DOHH2 (cell line): Measurements from ENCODE around the gene EFL1.

Experiments used
- EZH2phosphoT487 ChIP-seq: fragments of 200-600 bp; sonication (generic); IDR thresholded peaks from 2 replicates; pipeline ENCODE4 v1.6.1; 2017; ENCODE audit warnings: borderline replicate concordance, mild to moderate bottlenecking, antibody characterized with exemption, low read length, moderate library complexity, mixed read lengths
- TF ChIP-seq, protein P1 (sequence below): fragments of 200-600 bp; sonication (generic); IDR thresholded peaks from one replicate; pipeline ENCODE4 v1.5.1; 2014; ENCODE audit warnings: antibody characterized with exemption, mild to moderate bottlenecking, low read depth, low read length; ENCODE audit not compliant: poor library complexity, severe bottlenecking

DNA sequence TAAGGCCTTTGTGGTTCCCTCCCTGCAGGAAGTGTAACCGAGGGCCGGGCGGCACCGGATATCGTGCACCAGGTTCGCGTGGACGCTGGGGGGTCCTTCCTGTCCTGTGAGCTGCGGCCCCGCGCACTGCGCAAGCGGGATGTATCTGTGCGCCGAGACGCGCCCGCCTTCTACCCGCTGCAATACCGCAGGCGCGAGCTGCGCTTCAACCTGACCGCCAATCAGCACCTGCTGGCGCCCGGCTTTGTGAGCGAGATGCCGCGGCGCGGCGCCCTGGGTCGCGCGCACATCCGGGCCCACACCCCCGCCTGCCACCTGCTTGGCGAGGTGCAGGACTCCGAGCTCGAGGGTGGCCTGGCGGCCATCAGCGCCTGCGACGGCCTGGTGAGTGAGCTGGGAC is 36.0 kb upstream of the EFL1 start:
- TF ChIP-seq, protein P1, sequence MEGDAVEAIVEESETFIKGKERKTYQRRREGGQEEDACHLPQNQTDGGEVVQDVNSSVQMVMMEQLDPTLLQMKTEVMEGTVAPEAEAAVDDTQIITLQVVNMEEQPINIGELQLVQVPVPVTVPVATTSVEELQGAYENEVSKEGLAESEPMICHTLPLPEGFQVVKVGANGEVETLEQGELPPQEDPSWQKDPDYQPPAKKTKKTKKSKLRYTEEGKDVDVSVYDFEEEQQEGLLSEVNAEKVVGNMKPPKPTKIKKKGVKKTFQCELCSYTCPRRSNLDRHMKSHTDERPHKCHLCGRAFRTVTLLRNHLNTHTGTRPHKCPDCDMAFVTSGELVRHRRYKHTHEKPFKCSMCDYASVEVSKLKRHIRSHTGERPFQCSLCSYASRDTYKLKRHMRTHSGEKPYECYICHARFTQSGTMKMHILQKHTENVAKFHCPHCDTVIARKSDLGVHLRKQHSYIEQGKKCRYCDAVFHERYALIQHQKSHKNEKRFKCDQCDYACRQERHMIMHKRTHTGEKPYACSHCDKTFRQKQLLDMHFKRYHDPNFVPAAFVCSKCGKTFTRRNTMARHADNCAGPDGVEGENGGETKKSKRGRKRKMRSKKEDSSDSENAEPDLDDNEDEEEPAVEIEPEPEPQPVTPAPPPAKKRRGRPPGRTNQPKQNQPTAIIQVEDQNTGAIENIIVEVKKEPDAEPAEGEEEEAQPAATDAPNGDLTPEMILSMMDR, result no peak
- TF ChIP-seq EZH2phosphoT487, result no peak
